Ramos (cell line): Measurements from ENCODE around the gene GSE1.

Source experiments
- in situ Hi-C: fragments of 300-500 bp; cut with MboI; formaldehyde crosslinking; loops from one replicate; pipeline ENCODE4 v1.14.3; 2022; ENCODE audit warnings: low sequenced_read_pairs; ENCODE audit not compliant: unreplicated experiment

GSE1 gene

GRCh38 chr16:85641305-85641704 lies 28.2 kb downstream of the GSE1 start:
- in situ Hi-C loops: no loop called here

DNA sequence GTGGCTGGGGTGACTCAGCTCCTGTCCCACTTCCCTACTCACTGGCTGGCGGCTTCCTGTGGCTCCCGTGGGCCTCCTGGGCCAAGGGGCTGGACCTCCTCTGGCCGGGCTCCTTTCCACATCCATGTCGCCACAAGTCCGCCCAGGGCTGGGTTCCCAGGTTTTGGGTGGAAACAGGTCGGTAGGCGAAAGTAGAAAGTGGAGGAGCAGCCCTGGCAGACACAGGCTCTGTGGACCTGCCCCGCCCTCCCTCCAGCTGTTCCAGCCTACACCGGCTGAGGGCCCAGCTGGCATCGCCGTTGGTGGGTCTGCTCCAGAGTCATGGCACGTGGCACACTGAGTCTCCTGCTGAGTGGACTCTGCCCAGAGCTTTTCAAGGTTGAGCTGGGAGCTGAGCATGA lies 28.7 kb downstream of the GSE1 start:
- in situ Hi-C loops: no loop called here

GRCh38 chr16:85642762-85643358 lies 29.7 kb downstream of the GSE1 start:
- in situ Hi-C loops: no loop called here

GRCh38 chr16:85643631-85644030 lies 30.5 kb downstream of the GSE1 start:
- in situ Hi-C loops: no loop called here

- in situ Hi-C loops: no loop called here
These were observed 31.1 kb downstream of the GSE1 start for GRCh38 chr16:85644093-85644712.

DNA sequence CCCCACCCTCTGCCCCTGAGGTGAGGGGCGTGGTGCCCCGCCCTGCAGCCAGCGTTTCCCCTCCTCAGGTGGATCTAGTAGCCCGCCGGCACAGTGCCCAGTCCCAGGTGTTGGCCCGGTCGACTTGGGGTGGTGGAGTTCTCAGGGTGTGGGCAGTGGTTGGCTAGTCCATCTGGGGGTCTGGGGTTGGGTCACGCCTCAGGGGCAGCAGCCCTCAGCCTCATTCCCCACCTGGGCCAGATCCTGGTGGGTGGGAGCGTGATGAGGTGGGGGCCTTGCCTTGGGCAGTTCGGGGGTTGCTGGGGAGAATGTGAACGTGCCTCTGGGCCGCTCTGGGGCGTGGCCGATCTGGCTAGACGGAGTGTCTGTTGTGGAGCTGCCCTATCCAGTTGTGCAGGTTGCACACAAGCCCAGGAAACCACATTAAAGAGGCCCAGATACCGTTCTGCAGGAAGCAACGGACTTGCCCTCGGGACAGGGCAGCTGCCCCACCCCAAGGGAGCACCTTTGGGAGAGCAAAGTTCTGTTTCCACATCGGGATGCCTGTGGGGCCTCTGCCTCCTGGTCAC lies 32.0 kb downstream of the GSE1 start:
- in situ Hi-C loops: no loop called here

- in situ Hi-C loops: no loop called here
These were observed 33.3 kb downstream of the GSE1 start for GRCh38 chr16:85646358-85646907.

- in situ Hi-C loops: no loop called here
These were observed 33.9 kb downstream of the GSE1 start for GRCh38 chr16:85646976-85647375.

DNA sequence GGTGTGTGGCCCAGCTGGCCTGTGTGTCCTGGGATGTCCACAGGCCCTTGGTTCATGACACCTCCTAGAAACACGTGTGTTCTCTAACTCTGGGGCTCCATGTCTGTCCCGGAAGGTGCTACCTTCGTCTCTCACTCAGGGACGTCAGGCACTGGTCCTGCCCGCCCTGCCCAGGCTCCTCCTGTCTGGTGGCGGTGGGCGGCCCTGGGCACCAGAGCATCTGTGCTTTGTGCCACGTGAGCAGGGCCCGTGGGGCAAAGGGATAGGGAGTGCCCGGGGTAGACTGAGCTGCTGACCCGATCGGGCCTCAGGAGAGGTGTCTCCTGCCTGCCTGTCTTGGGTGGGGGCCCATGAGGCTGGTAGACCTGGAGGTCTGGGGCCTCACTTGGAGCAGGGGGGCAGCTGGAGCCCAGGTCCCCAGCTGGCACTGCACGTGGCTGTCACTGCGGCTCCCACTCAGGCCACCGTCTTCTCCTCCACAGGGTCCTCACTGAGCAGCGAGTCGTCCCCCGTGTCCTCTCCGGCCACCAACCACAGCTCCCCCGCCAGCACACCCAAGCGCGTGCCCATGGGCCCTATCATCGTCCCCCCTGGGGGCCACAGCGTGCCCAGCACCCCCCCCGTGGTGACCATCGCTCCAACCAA lies 35.1 kb downstream of the GSE1 start:
- in situ Hi-C loops: no loop called here

DNA sequence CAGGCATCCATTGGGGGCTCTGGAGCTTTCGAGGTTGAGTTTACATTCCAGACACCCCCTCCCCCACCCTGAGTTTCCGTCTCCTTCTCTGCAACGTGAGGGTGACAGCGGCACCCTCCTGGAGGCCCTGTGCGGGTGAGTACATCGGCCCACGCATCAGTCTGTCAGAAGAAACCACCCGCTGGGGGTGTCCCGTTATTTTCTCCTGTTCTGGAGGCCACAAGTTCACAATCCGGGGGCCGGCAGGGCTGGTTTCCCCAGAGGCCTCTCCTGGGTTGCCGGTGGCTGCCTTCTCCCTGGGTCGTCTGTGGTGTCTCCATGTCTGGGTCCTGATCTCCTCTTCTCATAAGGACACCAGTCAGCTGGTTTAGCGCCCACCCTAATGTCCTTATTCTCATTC lies 35.7 kb downstream of the GSE1 start:
- in situ Hi-C loops: no loop called here

- in situ Hi-C loops: no loop called here
These were observed 36.5 kb downstream of the GSE1 start for GRCh38 chr16:85649411-85650134.

- in situ Hi-C loops: no loop called here
These were observed 37.2 kb downstream of the GSE1 start for GRCh38 chr16:85650135-85650843.

DNA sequence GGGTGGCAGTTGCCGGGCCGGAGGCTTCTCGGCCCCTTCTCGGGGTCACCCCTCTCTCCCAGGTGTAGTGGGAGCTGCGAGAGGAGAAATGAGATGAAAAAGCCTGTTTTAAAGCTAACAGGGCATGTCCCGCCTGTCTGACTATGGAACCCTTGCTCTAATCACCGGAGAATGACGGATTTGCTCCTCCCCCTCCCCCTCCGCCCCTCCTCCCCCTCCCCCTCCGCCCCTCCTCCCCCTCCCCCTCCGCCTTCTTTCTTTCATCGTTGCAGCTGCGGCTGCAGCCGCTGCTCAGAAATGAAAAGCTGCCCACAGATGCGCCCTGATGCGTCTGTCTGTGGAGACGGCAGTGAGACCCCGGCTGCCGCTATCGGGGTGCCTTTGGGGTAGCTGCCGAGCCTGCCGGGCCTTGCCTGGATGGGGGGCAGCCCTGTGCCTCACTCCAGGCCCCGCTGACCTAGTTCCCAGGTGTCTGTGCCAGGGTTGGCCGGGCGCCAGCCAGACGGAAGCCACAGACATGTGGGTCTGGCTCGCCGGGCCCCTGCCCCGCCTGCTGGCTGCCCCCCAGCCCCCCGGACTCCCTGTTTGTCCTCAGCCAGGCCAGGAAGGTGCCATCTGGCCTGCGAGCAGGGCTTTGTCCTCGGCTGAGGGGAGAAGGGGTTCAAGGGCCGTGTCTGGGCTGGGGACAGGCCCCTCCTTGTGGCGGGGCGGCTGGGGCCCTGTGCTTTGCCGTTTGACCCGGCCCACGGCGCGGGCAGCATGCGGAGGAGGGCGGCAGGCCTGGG lies 37.9 kb downstream of the GSE1 start:
- in situ Hi-C loops: no loop called here

DNA sequence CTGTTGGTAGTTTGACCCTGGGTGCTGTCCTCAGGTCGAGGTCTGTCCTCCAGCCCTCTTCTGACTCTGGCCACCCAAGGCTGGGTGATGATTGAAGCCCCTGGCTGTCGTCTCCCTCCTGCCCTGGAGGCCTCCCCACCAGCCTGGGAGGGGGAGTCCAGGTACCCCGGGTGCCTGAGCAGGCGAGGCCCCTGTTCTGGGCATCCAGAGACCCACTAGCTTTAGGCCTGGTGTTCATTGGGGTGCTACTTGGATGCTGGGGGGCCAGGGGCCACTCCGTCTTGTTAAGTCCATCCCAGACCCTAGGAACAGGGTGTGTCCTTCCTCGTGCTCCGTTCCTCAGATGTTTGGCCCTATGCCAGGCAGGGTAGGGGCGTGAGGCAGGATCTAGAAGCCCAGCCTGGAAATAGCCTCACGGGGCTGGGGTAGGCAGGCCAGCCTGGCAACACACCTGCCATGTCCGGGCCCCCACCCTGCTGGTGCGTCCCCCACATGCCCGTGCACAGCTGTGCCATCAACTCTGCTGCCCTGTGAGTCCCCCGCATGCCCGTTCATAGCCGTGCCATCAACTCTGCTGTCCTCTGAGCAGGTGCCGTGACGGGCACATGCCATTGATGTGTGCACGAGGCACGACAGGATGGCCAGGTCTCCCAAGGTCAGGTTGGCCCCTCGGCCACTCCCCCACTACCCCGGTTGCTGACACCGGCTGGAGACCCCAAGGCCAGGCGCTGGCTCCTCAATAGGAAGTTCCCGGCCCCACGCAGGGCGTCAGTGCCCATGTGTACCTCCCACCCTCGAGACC lies 38.7 kb downstream of the GSE1 start:
- in situ Hi-C loops: no loop called here

GRCh38 chr16:85652431-85653221 lies 39.5 kb downstream of the GSE1 start:
- in situ Hi-C loops: no loop called here

DNA sequence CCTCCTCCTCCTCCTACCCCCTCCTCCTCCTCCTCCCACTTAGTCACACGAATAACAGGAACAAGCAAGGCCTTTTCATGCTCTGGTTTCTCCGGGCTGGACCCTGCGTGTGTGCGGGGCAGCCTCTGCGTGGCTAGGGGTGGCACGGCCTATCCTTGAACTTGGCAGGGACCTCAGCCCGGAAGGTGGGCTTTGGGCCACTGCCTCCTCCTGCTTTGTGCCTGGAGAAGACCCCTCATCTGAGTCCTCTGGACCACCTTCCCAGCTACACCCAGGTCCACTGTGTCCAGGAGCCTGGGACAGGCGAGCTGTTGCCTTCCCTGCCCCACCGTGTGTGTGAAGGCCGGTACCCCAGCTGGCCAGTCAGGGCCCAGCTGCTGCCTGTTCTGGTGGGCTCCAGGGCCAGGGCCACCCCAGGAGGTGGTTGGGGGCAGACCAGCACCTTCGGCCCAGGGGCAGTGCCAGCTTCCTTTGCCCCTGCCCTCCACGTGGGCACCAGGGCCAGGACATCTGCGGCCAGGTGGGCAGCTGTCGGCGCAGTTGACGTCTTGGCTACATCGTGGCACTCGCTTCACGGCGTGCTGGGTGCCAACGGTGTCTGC lies 40.3 kb downstream of the GSE1 start:
- in situ Hi-C loops: no loop called here
